Keratinocyte (primary cell): Measurements from ENCODE around the gene TUBGCP3. TPM values are rescaled to one million over a fixed set of nuclear protein-coding genes. Genes with fewer than 3 reads are reported as not detected.

Experiments
- DNase-seq: peaks from one replicate; pipeline ENCODE4 v3.0.0-alpha.2; 2011; ENCODE audit warnings: low read depth, missing footprints, low spot score
- FAIRE-seq: peaks from 2 replicates; lab custom pipeline; 2011; peaks lifted over from hg19 to GRCh38; lab: Jason Lieb, UNC
- H2AFZ ChIP-seq: 2 replicates; pipeline ENCODE4 v1.6.0; 2012; ENCODE audit warnings: low read length, control low read depth, inconsistent platforms; ENCODE audit not compliant: control insufficient read depth
- H3K27ac ChIP-seq: 2 replicates; pipeline ENCODE4 v1.5.1; 2011; ENCODE audit warnings: low read length; ENCODE audit not compliant: control insufficient read depth, insufficient read depth
- H3K27me3 ChIP-seq: 3 replicates; pipeline ENCODE4 v1.6.0; 2011; ENCODE audit warnings: low read length; ENCODE audit not compliant: control insufficient read depth, insufficient read depth; ENCODE audit errors: extremely low read depth
- H3K36me3 ChIP-seq, 2 experiments: 2 replicates in 1 of 2; 3 replicates in 1 of 2; pipeline ENCODE4 v1.5.1; 2011; ENCODE audit warnings: low read length in 2 of 2, mild to moderate bottlenecking in 1 of 2; ENCODE audit not compliant: control insufficient read depth in 2 of 2, insufficient read depth in 2 of 2; ENCODE audit errors: extremely low read depth in 1 of 2
- H3K4me1 ChIP-seq: 3 replicates; pipeline ENCODE4 v1.5.1; 2011; ENCODE audit warnings: low read length; ENCODE audit not compliant: control insufficient read depth, insufficient read depth; ENCODE audit errors: extremely low read depth
- H3K4me2 ChIP-seq: 3 replicates; pipeline ENCODE4 v1.6.0; 2011; ENCODE audit warnings: low read depth, low read length; ENCODE audit not compliant: control insufficient read depth, insufficient read depth; ENCODE audit errors: extremely low read depth
- H3K4me3 ChIP-seq, 3 experiments: fragments of 200-600 bp in 1 of 3; sonication (generic) in 1 of 3; 2 replicates in 2 of 3; 3 replicates in 1 of 3; pipeline ENCODE4 v1.5.1; 2011 to 2016; ENCODE audit warnings: low read length in 3 of 3, mild to moderate bottlenecking in 3 of 3, control low read depth in 2 of 3, inconsistent platforms in 1 of 3, low read depth in 1 of 3, mixed read lengths in 1 of 3, mixed run types in 1 of 3, moderate library complexity in 1 of 3; ENCODE audit not compliant: control insufficient read depth in 2 of 3, insufficient read depth in 2 of 3; ENCODE audit errors: extremely low read depth in 1 of 3
- H3K79me2 ChIP-seq: 2 replicates; pipeline ENCODE4 v1.6.0; 2012; ENCODE audit warnings: low read length; ENCODE audit not compliant: control insufficient read depth, insufficient read depth
- H3K9ac ChIP-seq: 3 replicates; pipeline ENCODE4 v1.6.0; 2011; ENCODE audit warnings: low read length; ENCODE audit not compliant: control insufficient read depth, insufficient read depth; ENCODE audit errors: extremely low read depth
- H3K9me1 ChIP-seq: 3 replicates; pipeline ENCODE4 v1.6.0; 2011; ENCODE audit warnings: low read length; ENCODE audit not compliant: control insufficient read depth, insufficient read depth; ENCODE audit errors: extremely low read depth
- H3K9me3 ChIP-seq: 2 replicates; pipeline ENCODE4 v1.5.1; 2012; ENCODE audit warnings: low read depth, low read length; ENCODE audit not compliant: control insufficient read depth
- H4K20me1 ChIP-seq: 3 replicates; pipeline ENCODE4 v1.6.0; 2011; ENCODE audit warnings: low read length; ENCODE audit not compliant: control insufficient read depth, insufficient read depth; ENCODE audit errors: extremely low read depth
- EZH2 ChIP-seq: IDR thresholded peaks from one replicate; pipeline ENCODE4 v1.6.1; 2012; ENCODE audit warnings: inconsistent platforms, mild to moderate bottlenecking, low read length, moderate library complexity
- dilution Hi-C: fragments of 300-500 bp; cut with MboI; formaldehyde crosslinking; loops from one replicate; pipeline ENCODE4 v1.7.0; 2020; ENCODE audit warnings: low sequenced_read_pairs; ENCODE audit not compliant: extremely low pct_ligation_motif_present
- polyA plus RNA-seq, 5 experiments: library from polyadenylated mRNA; depleted of rRNA in 3 of 5; stranded (reverse) in 3 of 5; stranded (forward) in 1 of 5; unstranded in 1 of 5; fragments of >200 nt; gene quantifications; 1 replicate in 1 of 5; 2 replicates in 3 of 5; 3 replicates in 1 of 5; pipeline versions ENCODE4 v1.2.1 to v1.2.3, GENCODE V29; 2011 to 2012; ENCODE audit warnings: missing spikeins in 2 of 5, low read depth in 1 of 5, low replicate concordance in 1 of 5
- TF ChIP-seq, protein P1 (sequence below), 3 experiments: IDR thresholded peaks in 1 of 3; conservative IDR thresholded peaks in 1 of 3; optimal IDR thresholded peaks in 1 of 3; 2 replicates in 2 of 3; 3 replicates in 1 of 3; pipeline versions ENCODE3 to v1.5.1; 2011; ENCODE audit warnings: low read length in 3 of 3, mild to moderate bottlenecking in 3 of 3, moderate library complexity in 2 of 3, control low read depth in 1 of 3, inconsistent platforms in 1 of 3; ENCODE audit not compliant: insufficient read depth in 2 of 3; ENCODE audit errors: extremely low read depth in 1 of 3

Gene TUBGCP3
- polyA plus RNA-seq, 1 donor (not counting 4 experiments of a cell fraction or from before 2014, with no cell fraction given): 14.0 TPM

DNA sequence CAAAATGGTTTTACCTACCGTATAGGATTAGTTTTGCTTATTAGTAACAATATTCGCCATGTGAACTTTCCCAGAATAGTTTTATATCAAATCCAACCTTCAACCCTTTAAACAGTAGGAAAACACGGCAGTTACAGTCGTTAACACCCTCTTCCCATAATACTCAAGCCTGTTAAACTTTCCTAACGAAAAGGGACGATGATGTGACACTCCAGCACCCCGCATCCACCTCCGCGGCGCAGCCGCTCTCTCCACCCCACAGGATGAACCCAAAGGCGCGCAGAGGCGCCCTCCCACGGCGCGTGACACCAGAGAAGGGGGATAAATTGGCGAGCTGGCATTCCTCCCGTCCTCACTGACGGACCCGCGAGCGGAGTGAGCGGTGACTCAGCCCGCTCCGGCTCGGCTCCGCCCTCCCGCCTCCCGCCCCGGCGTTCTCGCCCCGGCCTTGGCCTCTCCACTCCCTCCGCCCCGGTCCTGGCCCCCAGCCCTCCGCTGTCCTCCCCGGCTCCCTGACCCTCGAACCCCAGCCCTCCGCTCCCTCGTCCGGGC is 665 bp downstream of the TUBGCP3 start:
- no peaks in the 10 kb centered on the region for H3K4me1 ChIP-seq
- no peaks in the 10 kb centered on the region for H3K9me3 ChIP-seq
- H4K20me1 ChIP-seq: no peaks in the 10 kb centered on the region
- no peak for TF ChIP-seq EZH2
- TF ChIP-seq, protein P1, sequence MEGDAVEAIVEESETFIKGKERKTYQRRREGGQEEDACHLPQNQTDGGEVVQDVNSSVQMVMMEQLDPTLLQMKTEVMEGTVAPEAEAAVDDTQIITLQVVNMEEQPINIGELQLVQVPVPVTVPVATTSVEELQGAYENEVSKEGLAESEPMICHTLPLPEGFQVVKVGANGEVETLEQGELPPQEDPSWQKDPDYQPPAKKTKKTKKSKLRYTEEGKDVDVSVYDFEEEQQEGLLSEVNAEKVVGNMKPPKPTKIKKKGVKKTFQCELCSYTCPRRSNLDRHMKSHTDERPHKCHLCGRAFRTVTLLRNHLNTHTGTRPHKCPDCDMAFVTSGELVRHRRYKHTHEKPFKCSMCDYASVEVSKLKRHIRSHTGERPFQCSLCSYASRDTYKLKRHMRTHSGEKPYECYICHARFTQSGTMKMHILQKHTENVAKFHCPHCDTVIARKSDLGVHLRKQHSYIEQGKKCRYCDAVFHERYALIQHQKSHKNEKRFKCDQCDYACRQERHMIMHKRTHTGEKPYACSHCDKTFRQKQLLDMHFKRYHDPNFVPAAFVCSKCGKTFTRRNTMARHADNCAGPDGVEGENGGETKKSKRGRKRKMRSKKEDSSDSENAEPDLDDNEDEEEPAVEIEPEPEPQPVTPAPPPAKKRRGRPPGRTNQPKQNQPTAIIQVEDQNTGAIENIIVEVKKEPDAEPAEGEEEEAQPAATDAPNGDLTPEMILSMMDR (optimal IDR thresholded peaks at IDR 0.05 in 1 of 3, IDR thresholded peaks at IDR 0.05 in 1 of 3, conservative IDR thresholded peaks at IDR 0.05 in 1 of 3; ENCODE audit: extremely low read depth in 1 of 3, insufficient read depth in 2 of 3, low read length in 3 of 3): peak in 1 of 3 experiments; percentile 43
- H3K9me1 ChIP-seq: no peaks in the 10 kb centered on the region
- no peaks in the 10 kb centered on the region for H3K27me3 ChIP-seq
- peak overlapping the region; percentile 77 for H3K27ac ChIP-seq
- peak overlapping the region; percentile 92 for H2AFZ ChIP-seq
- dilution Hi-C loops: no loop called here
- no peak for FAIRE-seq
- peak overlapping the region; percentile 83 to 97 (median 92) for H3K4me3 ChIP-seq
- peaks cover 49% of the 10 kb centered on the region for H3K79me2 ChIP-seq
- H3K9ac ChIP-seq: peak overlapping the region; percentile 93
- H3K36me3 ChIP-seq: no peaks in the 10 kb centered on the region
- H3K4me2 ChIP-seq: peak overlapping the region; percentile 89
- no peak for DNase-seq

DNA sequence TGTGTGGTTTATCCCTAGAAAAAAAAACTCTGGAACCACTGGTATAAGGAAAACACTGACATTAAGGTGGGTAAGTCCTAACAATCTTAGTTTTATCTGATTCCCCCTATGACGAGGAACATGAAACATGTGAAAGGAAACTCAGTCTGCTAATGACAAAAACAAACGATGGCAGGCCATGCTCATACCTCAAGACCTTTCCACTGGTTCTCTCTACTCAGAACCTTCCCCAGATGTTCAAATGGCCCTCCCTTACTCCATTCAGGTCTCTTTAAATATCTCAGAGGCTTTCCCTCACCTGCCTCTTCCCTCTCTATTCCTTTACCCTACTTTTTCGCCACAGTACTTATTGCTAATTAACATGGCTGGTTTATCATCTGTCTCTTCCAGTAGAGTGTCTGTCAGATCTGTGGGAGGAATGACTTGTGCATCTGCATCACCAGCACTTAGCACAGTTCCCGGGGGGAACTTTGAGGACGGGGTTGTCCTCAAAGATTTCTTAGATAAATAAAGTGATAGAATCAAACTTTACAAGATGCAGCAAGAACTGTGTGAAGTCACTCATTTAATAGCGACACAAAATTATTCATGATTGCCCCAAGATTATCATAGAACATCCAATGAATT is 1.5 kb downstream of the TUBGCP3 start:
- TF ChIP-seq EZH2: no peak
- TF ChIP-seq, protein P1 (optimal IDR thresholded peaks at IDR 0.05 in 1 of 3, IDR thresholded peaks at IDR 0.05 in 1 of 3, conservative IDR thresholded peaks at IDR 0.05 in 1 of 3; ENCODE audit: extremely low read depth in 1 of 3, insufficient read depth in 2 of 3, low read length in 3 of 3): no peak
- Histone ChIP-seq H3K27me3 (no peaks in the 10 kb centered on the region), H3K4me1 (no peaks in the 10 kb centered on the region), H2AFZ (no peak overlapping the region), H3K9me1 (no peaks in the 10 kb centered on the region), H3K36me3 (no peaks in the 10 kb centered on the region), H3K79me2 (peaks cover 58% of the 10 kb centered on the region), H4K20me1 (no peaks in the 10 kb centered on the region), H3K27ac (no peak overlapping the region), H3K9me3 (no peaks in the 10 kb centered on the region), H3K9ac (no peak overlapping the region), H3K4me2 (peak overlapping the region; percentile 89), H3K4me3 (peak overlapping the region in 2 of 3 experiments; percentile 83 to 92)
- FAIRE-seq (no peak), DNase-seq (no peak)
- dilution Hi-C loops: no loop called here
